Measurements from ENCODE around the gene TRIM33.

TRIM33 gene

GRCh38 chr1:114395863-114396262 lies 115.1 kb downstream of the TRIM33 start:
- no peak overlapping the region for H3K4me3 ChIP-seq (ENCODE audit: low read length)
- H3K27me3 ChIP-seq (replicated peaks; ENCODE audit: insufficient read depth, low read length) = no peaks in the 10 kb centered on the region
- H3K4me1 ChIP-seq (ENCODE audit: low read length) = no peaks in the 10 kb centered on the region
- H3F3A ChIP-seq (ENCODE audit: insufficient read depth, low read length) = no peaks in the 10 kb centered on the region
- no peaks in the 10 kb centered on the region for H4K20me1 ChIP-seq (ENCODE audit: insufficient read depth, low read length)
- no peak for TF ChIP-seq EZH2 (optimal IDR thresholded peaks at IDR 0.05; ENCODE audit: low read depth, low read length)
- TF ChIP-seq EZH2phosphoT487 (IDR thresholded peaks at IDR 0.05; ENCODE audit: low read length) = no peak
- no peak for TF ChIP-seq CTCF (IDR thresholded peaks at IDR 0.05; ENCODE audit: low read length)
- no peaks in the 10 kb centered on the region for H3K9me3 ChIP-seq (replicated peaks; ENCODE audit: insufficient read depth, low read length)
- H3K9ac ChIP-seq (ENCODE audit: low read length) = no peak overlapping the region
- no peak overlapping the region for H3K27ac ChIP-seq (ENCODE audit: low read length)
- no peaks in the 10 kb centered on the region; the same call in 1 of the 2 replicates for H3K36me3 ChIP-seq (replicated peaks; ENCODE audit: insufficient read depth, low read length)
- no peak overlapping the region for H3K4me2 ChIP-seq (ENCODE audit: low read depth, low read length)
- no peaks in the 10 kb centered on the region for H3K9me2 ChIP-seq (replicated peaks; ENCODE audit: insufficient read depth, low read length)
- no peak for DNase-seq
- no peak overlapping the region for H2AFZ ChIP-seq (ENCODE audit: low read length)
- H3K79me2 ChIP-seq (ENCODE audit: low read length) = no peaks in the 10 kb centered on the region

GRCh38 chr1:114390960-114391359 lies 120.0 kb downstream of the TRIM33 start:
- H3K4me1 ChIP-seq (ENCODE audit: low read length) = no peaks in the 10 kb centered on the region

GRCh38 chr1:114390361-114390760 lies 120.6 kb downstream of the TRIM33 start:
- Histone ChIP-seq H4K20me1 (ENCODE audit: insufficient read depth, low read length) (no peaks in the 10 kb centered on the region), H3K4me2 (ENCODE audit: low read depth, low read length) (no peak overlapping the region)

More at GRCh38 chr1:114390960-114391359, 120.0 kb downstream of the TRIM33 start:
- Histone ChIP-seq H3K36me3 (replicated peaks; ENCODE audit: insufficient read depth, low read length) (no peaks in the 10 kb centered on the region; the same call in 1 of the 2 replicates), H3F3A (ENCODE audit: insufficient read depth, low read length) (no peaks in the 10 kb centered on the region), H3K79me2 (ENCODE audit: low read length) (no peaks in the 10 kb centered on the region), H3K27me3 (replicated peaks; ENCODE audit: insufficient read depth, low read length) (no peaks in the 10 kb centered on the region), H2AFZ (ENCODE audit: low read length) (no peak overlapping the region), H4K20me1 (ENCODE audit: insufficient read depth, low read length) (no peaks in the 10 kb centered on the region), H3K4me3 (ENCODE audit: low read length) (no peak overlapping the region), H3K9ac (ENCODE audit: low read length) (no peak overlapping the region), H3K27ac (ENCODE audit: low read length) (no peak overlapping the region), H3K9me2 (replicated peaks; ENCODE audit: insufficient read depth, low read length) (no peaks in the 10 kb centered on the region), H3K4me2 (ENCODE audit: low read depth, low read length) (no peak overlapping the region), H3K9me3 (replicated peaks; ENCODE audit: insufficient read depth, low read length) (no peaks in the 10 kb centered on the region)
- DNase-seq = no peak
- TF ChIP-seq CTCF (IDR thresholded peaks at IDR 0.05; ENCODE audit: low read length) (no peak), EZH2phosphoT487 (IDR thresholded peaks at IDR 0.05; ENCODE audit: low read length) (no peak), EZH2 (optimal IDR thresholded peaks at IDR 0.05; ENCODE audit: low read depth, low read length) (no peak)

More at GRCh38 chr1:114390361-114390760, 120.6 kb downstream of the TRIM33 start:
- H3K4me1 ChIP-seq (ENCODE audit: low read length) = no peaks in the 10 kb centered on the region
- H3K36me3 ChIP-seq (replicated peaks; ENCODE audit: insufficient read depth, low read length) = no peaks in the 10 kb centered on the region; the same call in 1 of the 2 replicates
- H3K4me3 ChIP-seq (ENCODE audit: low read length) = no peak overlapping the region
- TF ChIP-seq CTCF (IDR thresholded peaks at IDR 0.05; ENCODE audit: low read length) = no peak
- TF ChIP-seq EZH2 (optimal IDR thresholded peaks at IDR 0.05; ENCODE audit: low read depth, low read length) = no peak
- no peak for TF ChIP-seq EZH2phosphoT487 (IDR thresholded peaks at IDR 0.05; ENCODE audit: low read length)
- DNase-seq = no peak
- H3F3A ChIP-seq (ENCODE audit: insufficient read depth, low read length) = no peaks in the 10 kb centered on the region
- H3K9me2 ChIP-seq (replicated peaks; ENCODE audit: insufficient read depth, low read length) = no peaks in the 10 kb centered on the region
- no peak overlapping the region for H3K9ac ChIP-seq (ENCODE audit: low read length)
- H3K27ac ChIP-seq (ENCODE audit: low read length) = no peak overlapping the region
- no peaks in the 10 kb centered on the region for H3K9me3 ChIP-seq (replicated peaks; ENCODE audit: insufficient read depth, low read length)
- no peaks in the 10 kb centered on the region for H3K79me2 ChIP-seq (ENCODE audit: low read length)
- H2AFZ ChIP-seq (ENCODE audit: low read length) = no peak overlapping the region
- no peaks in the 10 kb centered on the region for H3K27me3 ChIP-seq (replicated peaks; ENCODE audit: insufficient read depth, low read length)

Measured in MM.1S (cell line).